Measurements from ENCODE around the gene TFF2.

Gene TFF2

DNA sequence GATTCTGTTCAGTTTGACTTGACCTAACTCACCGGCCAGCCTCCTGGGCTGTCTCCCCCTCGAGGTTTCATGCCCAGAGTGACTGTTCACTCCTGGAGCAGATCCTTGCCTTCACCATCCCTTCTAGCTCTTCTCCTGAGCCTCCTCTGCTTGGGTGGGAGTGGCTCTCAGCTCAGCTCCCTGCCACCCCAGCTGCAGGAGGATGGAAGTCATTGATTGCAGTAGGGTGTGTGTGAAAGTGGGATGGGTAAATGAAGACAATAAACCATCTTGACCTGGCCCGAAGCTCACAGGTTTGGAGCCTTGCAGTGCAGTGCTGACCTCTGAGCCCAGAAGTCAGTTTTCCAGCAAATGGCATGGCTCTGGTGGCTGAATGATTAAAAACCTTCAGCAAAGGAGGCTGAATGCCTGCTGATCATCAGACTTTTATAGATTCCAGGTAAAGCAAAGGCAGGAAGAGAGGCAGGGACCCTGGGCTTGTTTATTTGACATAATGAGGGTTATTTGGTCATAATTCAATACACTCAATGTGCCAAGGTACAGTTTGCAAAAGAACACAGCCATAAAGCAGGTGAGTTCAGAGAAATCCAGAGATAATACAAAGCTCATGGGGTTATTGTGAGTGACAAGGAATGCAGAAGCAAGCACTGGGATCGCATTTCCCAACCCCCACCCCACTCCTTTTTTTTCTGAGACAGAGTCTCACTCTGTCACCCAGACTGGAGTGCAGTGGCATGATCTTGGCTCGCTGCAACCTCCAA lies 18.1 kb downstream of the TFF2 start:
- DNase-seq (ENCODE audit: low read depth): no peak
- H3K4me3 ChIP-seq (ENCODE audit: low read length): no peak overlapping the region
- TF ChIP-seq, protein P1, sequence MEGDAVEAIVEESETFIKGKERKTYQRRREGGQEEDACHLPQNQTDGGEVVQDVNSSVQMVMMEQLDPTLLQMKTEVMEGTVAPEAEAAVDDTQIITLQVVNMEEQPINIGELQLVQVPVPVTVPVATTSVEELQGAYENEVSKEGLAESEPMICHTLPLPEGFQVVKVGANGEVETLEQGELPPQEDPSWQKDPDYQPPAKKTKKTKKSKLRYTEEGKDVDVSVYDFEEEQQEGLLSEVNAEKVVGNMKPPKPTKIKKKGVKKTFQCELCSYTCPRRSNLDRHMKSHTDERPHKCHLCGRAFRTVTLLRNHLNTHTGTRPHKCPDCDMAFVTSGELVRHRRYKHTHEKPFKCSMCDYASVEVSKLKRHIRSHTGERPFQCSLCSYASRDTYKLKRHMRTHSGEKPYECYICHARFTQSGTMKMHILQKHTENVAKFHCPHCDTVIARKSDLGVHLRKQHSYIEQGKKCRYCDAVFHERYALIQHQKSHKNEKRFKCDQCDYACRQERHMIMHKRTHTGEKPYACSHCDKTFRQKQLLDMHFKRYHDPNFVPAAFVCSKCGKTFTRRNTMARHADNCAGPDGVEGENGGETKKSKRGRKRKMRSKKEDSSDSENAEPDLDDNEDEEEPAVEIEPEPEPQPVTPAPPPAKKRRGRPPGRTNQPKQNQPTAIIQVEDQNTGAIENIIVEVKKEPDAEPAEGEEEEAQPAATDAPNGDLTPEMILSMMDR (conservative IDR thresholded peaks at IDR 0.05; ENCODE audit: low read length): no peak

DNA sequence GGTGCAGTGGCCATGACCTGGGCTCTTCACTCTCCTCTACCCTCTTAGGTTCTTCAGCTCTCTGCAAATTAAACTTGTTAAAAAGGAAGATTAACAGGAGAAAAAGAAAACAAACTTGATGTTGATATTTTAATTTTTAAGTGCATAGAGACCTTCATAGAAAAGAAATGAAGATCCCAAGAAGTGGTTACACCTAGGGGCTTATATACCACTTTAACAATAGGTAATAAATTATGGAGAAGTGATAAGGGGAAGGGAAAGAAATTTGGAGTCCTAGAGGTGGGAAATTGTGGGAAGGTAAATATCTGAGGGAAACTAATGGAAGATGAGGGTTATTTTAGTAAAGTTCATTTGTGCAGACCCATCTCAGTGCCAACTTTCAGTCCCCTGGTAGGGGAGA lies 19.1 kb downstream of the TFF2 start:
- no peak overlapping the region for H3K4me3 ChIP-seq (ENCODE audit: low read length)
- TF ChIP-seq, protein P1 (conservative IDR thresholded peaks at IDR 0.05; ENCODE audit: low read length): no peak
- DNase-seq (ENCODE audit: low read depth): no peak

DNA sequence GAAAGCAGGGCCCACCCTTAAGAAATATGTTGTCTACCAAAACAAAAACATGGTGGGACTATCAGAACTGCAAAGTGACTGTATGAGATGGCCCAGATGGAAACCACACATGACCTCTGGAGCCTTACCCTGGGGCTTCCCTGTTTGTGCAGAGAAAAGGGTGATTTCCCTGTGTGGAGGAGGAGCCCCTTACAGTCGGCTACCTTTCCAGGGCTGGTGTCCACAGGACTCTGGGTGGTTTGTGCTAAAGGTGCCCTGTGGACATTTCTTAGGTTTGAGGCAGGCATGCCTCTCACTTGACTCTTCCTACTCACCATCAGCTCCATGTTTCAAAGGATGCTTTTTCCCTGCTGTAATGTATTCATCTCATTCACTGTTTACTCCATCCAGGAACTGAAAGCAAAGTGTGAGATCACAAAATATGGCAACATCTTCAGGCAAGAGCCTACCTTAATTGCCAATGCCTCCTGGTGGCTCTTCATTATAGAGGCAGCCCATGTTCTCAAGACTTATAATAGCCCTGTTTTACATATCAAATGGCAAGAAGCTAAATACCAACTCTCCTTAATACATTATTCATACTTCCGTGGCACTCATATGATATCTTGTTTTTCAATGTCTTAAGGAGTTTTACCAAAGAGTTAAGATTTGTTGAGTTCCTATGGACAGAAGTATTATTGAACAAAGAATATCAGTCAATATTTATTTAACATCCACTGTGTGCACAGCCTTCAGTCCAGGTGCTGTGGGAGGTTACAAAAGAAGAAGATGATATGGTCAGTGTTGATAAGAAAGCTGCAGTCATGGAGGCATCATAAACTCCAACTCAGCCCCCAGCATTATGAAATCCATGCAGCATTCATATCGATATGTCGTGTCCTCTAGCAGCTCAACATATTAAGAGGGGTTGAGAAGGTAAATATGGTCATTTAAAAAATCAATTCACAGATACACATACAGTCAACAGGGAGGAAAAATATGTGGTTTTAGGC lies 20.1 kb downstream of the TFF2 start:
- DNase-seq (ENCODE audit: low read depth): no peak
- no peak overlapping the region for H3K4me3 ChIP-seq (ENCODE audit: low read length)
- TF ChIP-seq, protein P1 (conservative IDR thresholded peaks at IDR 0.05; ENCODE audit: low read length): no peak

DNA sequence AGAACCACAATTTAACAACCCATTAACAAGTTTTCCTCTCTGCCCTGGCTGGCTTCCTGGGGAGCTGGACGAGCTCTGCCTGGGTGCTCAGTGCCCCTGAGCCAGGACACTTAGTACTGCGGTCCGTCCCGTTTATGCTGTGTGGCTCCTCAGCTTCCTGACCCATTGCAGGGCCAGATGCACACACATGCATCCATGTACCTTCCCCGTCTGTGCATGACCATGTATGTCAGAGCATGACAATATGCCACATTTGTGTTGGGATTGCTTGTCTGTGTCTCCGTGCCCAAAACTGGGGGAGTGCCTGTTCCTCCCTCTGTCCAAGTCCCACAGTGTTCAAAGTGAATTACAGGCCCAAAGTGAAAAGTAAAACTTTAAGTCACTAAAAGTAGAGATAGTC lies 25.9 kb downstream of the TFF2 start:
- DNase-seq (ENCODE audit: low read depth): no peak
- no peak overlapping the region for H3K4me3 ChIP-seq (ENCODE audit: low read length)
- TF ChIP-seq, protein P1 (conservative IDR thresholded peaks at IDR 0.05; ENCODE audit: low read length): no peak

DNA sequence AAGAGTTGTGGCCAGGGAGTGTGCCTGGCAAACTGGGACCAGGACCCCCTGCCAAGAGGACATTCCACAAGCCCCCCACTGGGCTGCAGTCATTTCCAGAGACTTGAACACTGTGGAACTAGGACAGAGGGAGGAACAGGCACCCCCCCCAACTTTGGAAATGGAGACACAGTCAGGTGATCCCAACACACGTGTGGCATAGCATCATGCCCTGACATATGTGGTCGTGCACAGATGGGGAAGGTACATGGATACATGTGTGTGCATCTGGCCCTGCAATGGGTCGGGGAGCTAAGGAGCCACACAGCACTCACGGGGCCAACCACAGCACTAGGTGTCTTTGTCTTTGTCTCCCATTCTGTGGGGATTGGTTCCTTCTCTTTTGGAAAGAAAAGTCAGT lies 28.9 kb downstream of the TFF2 start:
- H3K4me3 ChIP-seq (ENCODE audit: low read length): no peak overlapping the region
- DNase-seq (ENCODE audit: low read depth): no peak
- TF ChIP-seq, protein P1 (conservative IDR thresholded peaks at IDR 0.05; ENCODE audit: low read length): no peak

DNA sequence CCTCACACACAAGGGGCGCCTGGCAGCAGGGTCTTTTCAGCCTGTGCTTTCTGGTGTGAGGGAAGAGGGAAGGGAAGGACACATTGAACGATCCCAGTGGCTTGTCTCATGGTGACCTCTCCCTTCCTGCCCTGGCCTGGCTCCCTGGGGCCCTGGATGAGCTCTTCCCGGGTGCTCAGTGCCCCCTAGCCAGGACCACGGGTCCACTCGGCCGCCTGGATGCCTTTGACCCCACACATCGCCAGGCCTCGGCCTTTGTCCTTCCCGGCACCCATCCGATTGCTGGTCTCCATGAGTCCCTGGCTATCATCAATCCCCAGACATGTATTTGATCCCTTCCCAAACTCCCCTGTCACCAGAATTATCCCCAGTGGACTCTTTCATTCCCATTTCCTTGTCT lies 29.6 kb downstream of the TFF2 start:
- H3K4me3 ChIP-seq (ENCODE audit: low read length): no peak overlapping the region
- no peak for DNase-seq (ENCODE audit: low read depth)
- TF ChIP-seq, protein P1 (conservative IDR thresholded peaks at IDR 0.05; ENCODE audit: low read length): no peak

Measured in AG10803 (cell line).